ENCODE measurements around the gene SOCS4. TPM values are rescaled to one million over a fixed set of nuclear protein-coding genes. Genes with fewer than 3 reads are reported as not detected.

SOCS4 gene
- total and polyA plus RNA-seq, 2 of the 13 experiments (the other 11 are each of a cell fraction or from before 2014, with no cell fraction given) = 4.0 to 10.0 TPM

GRCh38 chr14:55038708-55039107 is 11.7 kb downstream of the SOCS4 start:
- ChIA-PET CTCF (ENCODE audit: low intra/inter-chr PET ratio, low total read pairs) (no interaction called here), POLR2A (interaction anchor here (1.3 kb wide), 1 partner anchor 12 kb away, joined by 3 read pairs; the partner anchor contains the start of genes SOCS4 and WDHD1)
- no peak overlapping the region for H3K9ac ChIP-seq (ENCODE audit: insufficient read depth, low read depth, low read length)
- H3K36me3 ChIP-seq (replicated peaks in 1 of 2; ENCODE audit: control insufficient read depth in 1 of 2, insufficient read depth in 2 of 2, low read length in 2 of 2) = peaks cover 1 to 21% of the 10 kb centered on the region in 2 experiments; a peak in 4 of 5 replicates
- H3K4me2 ChIP-seq (ENCODE audit: low read depth, low read length) = no peak overlapping the region
- intact Hi-C loops (cut with micrococcal nuclease; ENCODE audit: unreplicated experiment) (no loop called here), in situ Hi-C loops (cut with HindIII; ENCODE audit: extremely low pct_ligation_motif_present, low pct_unique_long_range_greater_than_20kb) (no loop called here)
- H3K79me2 ChIP-seq (ENCODE audit: insufficient read depth, low read length) = no peaks in the 10 kb centered on the region
- no peaks in the 10 kb centered on the region for H3K4me1 ChIP-seq (ENCODE audit: insufficient read depth, low read length)
- H3K27ac ChIP-seq (ENCODE audit: extremely low read length, insufficient read depth, low read length) = no peak overlapping the region
- FAIRE-seq (no peak), ATAC-seq (no peak), DNase-seq (ENCODE audit: low spot score) (no peak)
- BruUV-seq (replicated peaks) = no TSS peak
- no peak overlapping the region for H2AFZ ChIP-seq (ENCODE audit: low read length)
- TF ChIP-seq MXI1 (IDR thresholded peaks at IDR 0.05; ENCODE audit: borderline replicate concordance, low read depth, low read length) = no peak
- no peaks in the 10 kb centered on the region for H3K27me3 ChIP-seq (ENCODE audit: control insufficient read depth in 1 of 2, insufficient read depth in 2 of 2, low read length in 2 of 2)
- no peak overlapping the region for H3K4me3 ChIP-seq (replicated peaks in 1 of 3; ENCODE audit: insufficient read depth in 1 of 3, low read depth in 2 of 3, low read length in 3 of 3)
- no peaks in the 10 kb centered on the region for H4K20me1 ChIP-seq (ENCODE audit: insufficient read depth, low read length)
- H3K9me3 ChIP-seq (ENCODE audit: low read length) = no peaks in the 10 kb centered on the region

- no peak overlapping the region for H3K4me2 ChIP-seq (ENCODE audit: low read depth, low read length)
- ATAC-seq = no peak
- H4K20me1 ChIP-seq (ENCODE audit: insufficient read depth, low read length) = no peaks in the 10 kb centered on the region
- no peak overlapping the region for H2AFZ ChIP-seq (ENCODE audit: low read length)
- no peak for DNase-seq (ENCODE audit: low spot score)
- 91% methylated on average over 5 of the region's 5 CpGs for WGBS (ENCODE audit: low lambda C conversion rate)
- POLR2A ChIA-PET = no interaction called here
- BruUV-seq (replicated peaks) = no TSS peak
- CTCF ChIA-PET (ENCODE audit: low intra/inter-chr PET ratio, low total read pairs) = no interaction called here
- H3K79me2 ChIP-seq (ENCODE audit: insufficient read depth, low read length) = no peaks in the 10 kb centered on the region
- H3K27ac ChIP-seq (ENCODE audit: extremely low read length, insufficient read depth, low read length) = no peak overlapping the region
- no peaks in the 10 kb centered on the region for H3K27me3 ChIP-seq (ENCODE audit: control insufficient read depth in 1 of 2, insufficient read depth in 2 of 2, low read length in 2 of 2)
- in situ Hi-C loops (cut with HindIII; ENCODE audit: extremely low pct_ligation_motif_present, low pct_unique_long_range_greater_than_20kb) = no loop called here
- no peak overlapping the region for H3K4me3 ChIP-seq (replicated peaks in 1 of 3; ENCODE audit: insufficient read depth in 1 of 3, low read depth in 2 of 3, low read length in 3 of 3)
- no peak for FAIRE-seq
- H3K9me3 ChIP-seq (ENCODE audit: low read length) = no peaks in the 10 kb centered on the region
- intact Hi-C loops (cut with micrococcal nuclease; ENCODE audit: unreplicated experiment) = no loop called here
- H3K9ac ChIP-seq (ENCODE audit: insufficient read depth, low read depth, low read length) = no peak overlapping the region
- H3K4me1 ChIP-seq (ENCODE audit: insufficient read depth, low read length) = no peaks in the 10 kb centered on the region
- TF ChIP-seq ZNF382 (CRISPR knock-in tag; IDR thresholded peaks at IDR 0.05; ENCODE audit: borderline replicate concordance) = no peak
- TF ChIP-seq ZNF790 (CRISPR knock-in tag; IDR thresholded peaks at IDR 0.05; ENCODE audit: borderline replicate concordance) = no peak
- no peak for TF ChIP-seq STAT6 (CRISPR knock-in tag; IDR thresholded peaks at IDR 0.05; ENCODE audit: borderline replicate concordance)
- TF ChIP-seq ZNF275 (CRISPR knock-in tag; IDR thresholded peaks at IDR 0.05; ENCODE audit: borderline replicate concordance) = no peak
- no peak for TF ChIP-seq LRRFIP1 (CRISPR knock-in tag; conservative IDR thresholded peaks at IDR 0.05)
- TF ChIP-seq MED13 (CRISPR knock-in tag; IDR thresholded peaks at IDR 0.05) = no peak
- TF ChIP-seq ATF7 (IDR thresholded peaks at IDR 0.05) = 0 out of 2 replicates have a peak, but pooled peaks have one; percentile 18
- no peak for TF ChIP-seq ATF7 (CRISPR knock-in tag; IDR thresholded peaks at IDR 0.05)
- TF ChIP-seq CEBPB (IDR thresholded peaks at IDR 0.05; ENCODE audit: borderline replicate concordance, low read depth, low read length) = peak; percentile 30; the same call in 1 of the 2 replicates
- TF ChIP-seq ZNF75D (CRISPR knock-in tag; IDR thresholded peaks at IDR 0.05; ENCODE audit: borderline replicate concordance) = no peak
- peaks cover 0 to 17% of the 10 kb centered on the region in 2 experiments; a peak in 4 of 5 replicates for H3K36me3 ChIP-seq (replicated peaks in 1 of 2; ENCODE audit: control insufficient read depth in 1 of 2, insufficient read depth in 2 of 2, low read length in 2 of 2)
Measured at GRCh38 chr14:55043528-55043927, 16.5 kb downstream of the SOCS4 start.
